Measurements from ENCODE around the gene FBF1.
A peak's percentile ranks its signal among the peaks of the same experiment; 100 is the strongest.

Gene FBF1

DNA sequence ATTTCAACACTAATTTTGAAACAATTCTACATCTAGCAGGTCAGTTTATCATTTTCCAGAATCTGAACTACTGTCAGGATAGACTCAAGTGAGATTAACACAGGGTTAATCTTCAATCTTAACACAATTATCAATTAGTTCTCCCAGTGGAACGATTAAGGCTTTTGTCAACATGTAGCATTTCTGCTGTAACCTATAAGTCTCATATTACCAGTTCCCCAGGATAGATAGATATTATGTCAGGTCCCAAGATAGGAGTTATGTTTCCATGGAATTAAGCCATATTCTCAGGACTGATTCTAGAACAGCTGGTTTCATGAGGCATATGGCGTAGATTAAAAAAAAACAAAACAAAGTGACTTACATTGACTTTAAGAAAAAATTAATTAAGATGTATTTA is 4.4 kb upstream of the FBF1 start:
- Histone ChIP-seq H3K27me3 (ENCODE audit: low read depth, low read length) (no peaks in the 10 kb centered on the region), H4K20me1 (ENCODE audit: insufficient read depth, low read length) (no peaks in the 10 kb centered on the region), H3K4me2 (ENCODE audit: low read length) (no peak overlapping the region), H3K9me3 (ENCODE audit: insufficient read depth, low read length) (no peaks in the 10 kb centered on the region), H2AFZ (ENCODE audit: low read depth, low read length) (no peak overlapping the region), H3K79me2 (ENCODE audit: low read length) (0 out of 2 replicates have a peak, but pooled peaks cover 2% of the 10 kb centered on the region), H3K9ac (ENCODE audit: low read length) (no peak overlapping the region), H3K36me3 (replicated peaks; ENCODE audit: low read depth, low read length) (no peaks in the 10 kb centered on the region), H3K27ac (ENCODE audit: low read length) (no peak overlapping the region), H3K4me1 (ENCODE audit: low read length) (peaks cover 7% of the 10 kb centered on the region), H3K4me3 (ENCODE audit: low read length) (no peak overlapping the region)
- TF ChIP-seq, protein P1, sequence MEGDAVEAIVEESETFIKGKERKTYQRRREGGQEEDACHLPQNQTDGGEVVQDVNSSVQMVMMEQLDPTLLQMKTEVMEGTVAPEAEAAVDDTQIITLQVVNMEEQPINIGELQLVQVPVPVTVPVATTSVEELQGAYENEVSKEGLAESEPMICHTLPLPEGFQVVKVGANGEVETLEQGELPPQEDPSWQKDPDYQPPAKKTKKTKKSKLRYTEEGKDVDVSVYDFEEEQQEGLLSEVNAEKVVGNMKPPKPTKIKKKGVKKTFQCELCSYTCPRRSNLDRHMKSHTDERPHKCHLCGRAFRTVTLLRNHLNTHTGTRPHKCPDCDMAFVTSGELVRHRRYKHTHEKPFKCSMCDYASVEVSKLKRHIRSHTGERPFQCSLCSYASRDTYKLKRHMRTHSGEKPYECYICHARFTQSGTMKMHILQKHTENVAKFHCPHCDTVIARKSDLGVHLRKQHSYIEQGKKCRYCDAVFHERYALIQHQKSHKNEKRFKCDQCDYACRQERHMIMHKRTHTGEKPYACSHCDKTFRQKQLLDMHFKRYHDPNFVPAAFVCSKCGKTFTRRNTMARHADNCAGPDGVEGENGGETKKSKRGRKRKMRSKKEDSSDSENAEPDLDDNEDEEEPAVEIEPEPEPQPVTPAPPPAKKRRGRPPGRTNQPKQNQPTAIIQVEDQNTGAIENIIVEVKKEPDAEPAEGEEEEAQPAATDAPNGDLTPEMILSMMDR (IDR thresholded peaks at IDR 0.05; ENCODE audit: low read depth, low read length): no peak
- TF ChIP-seq EZH2phosphoT487 (IDR thresholded peaks at IDR 0.05; ENCODE audit: low read depth): no peak

DNA sequence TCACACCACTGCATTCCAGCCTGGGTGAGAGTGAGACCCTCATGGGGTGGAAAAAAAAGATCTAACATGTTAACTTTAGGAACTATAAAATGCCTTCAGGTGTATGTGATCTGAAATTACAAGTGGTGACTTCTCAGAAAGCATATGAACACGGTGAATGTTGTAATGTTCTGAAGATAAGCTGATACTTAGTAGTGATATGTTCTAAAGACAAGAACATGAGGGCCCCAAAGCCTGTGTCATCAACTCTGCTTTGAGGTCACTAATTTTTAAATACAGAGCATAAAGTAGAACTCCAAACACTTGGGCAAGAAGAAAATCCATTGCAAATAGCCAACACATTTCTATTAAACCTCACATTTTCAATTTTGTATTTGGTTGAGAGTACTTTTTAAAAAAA is 2.6 kb upstream of the FBF1 start:
- Histone ChIP-seq H3K4me1 (ENCODE audit: low read length) (peaks cover 9% of the 10 kb centered on the region), H3K4me2 (ENCODE audit: low read length) (no peak overlapping the region), H3K9me3 (ENCODE audit: insufficient read depth, low read length) (no peaks in the 10 kb centered on the region), H2AFZ (ENCODE audit: low read depth, low read length) (no peak overlapping the region), H4K20me1 (ENCODE audit: insufficient read depth, low read length) (no peaks in the 10 kb centered on the region), H3K9ac (ENCODE audit: low read length) (no peak overlapping the region), H3K4me3 (ENCODE audit: low read length) (no peak overlapping the region), H3K27ac (ENCODE audit: low read length) (no peak overlapping the region), H3K27me3 (ENCODE audit: low read depth, low read length) (no peaks in the 10 kb centered on the region), H3K79me2 (ENCODE audit: low read length) (0 out of 2 replicates have a peak, but pooled peaks cover 4% of the 10 kb centered on the region), H3K36me3 (replicated peaks; ENCODE audit: low read depth, low read length) (no peaks in the 10 kb centered on the region)
- TF ChIP-seq EZH2phosphoT487 (IDR thresholded peaks at IDR 0.05; ENCODE audit: low read depth): no peak
- TF ChIP-seq, protein P1 (IDR thresholded peaks at IDR 0.05; ENCODE audit: low read depth, low read length): no peak

DNA sequence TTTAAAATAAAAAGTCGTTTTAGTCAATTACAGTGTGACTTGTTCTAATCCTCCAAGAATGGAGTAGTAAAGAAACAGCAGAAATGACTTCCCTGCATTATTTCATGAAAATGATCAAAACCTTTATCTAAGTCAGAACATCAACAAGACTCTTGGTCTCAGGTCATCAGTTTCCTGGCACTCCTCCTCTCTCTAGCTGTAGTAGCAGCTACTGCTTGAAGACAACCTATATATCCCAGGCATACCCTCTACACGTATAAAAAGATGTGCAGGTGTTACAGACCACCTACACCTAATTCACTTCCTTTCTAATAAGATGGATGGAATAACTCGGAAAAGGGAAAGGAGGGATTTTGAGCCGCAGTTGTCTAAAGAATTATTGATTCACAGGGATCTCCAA is 1.6 kb upstream of the FBF1 start:
- Histone ChIP-seq H3K79me2 (ENCODE audit: low read length) (0 out of 2 replicates have a peak, but pooled peaks cover 4% of the 10 kb centered on the region), H4K20me1 (ENCODE audit: insufficient read depth, low read length) (no peaks in the 10 kb centered on the region), H3K4me2 (ENCODE audit: low read length) (no peak overlapping the region), H3K9me3 (ENCODE audit: insufficient read depth, low read length) (no peaks in the 10 kb centered on the region), H3K4me3 (ENCODE audit: low read length) (no peak overlapping the region), H3K4me1 (ENCODE audit: low read length) (peaks cover 9% of the 10 kb centered on the region), H3K27ac (ENCODE audit: low read length) (no peak overlapping the region), H2AFZ (ENCODE audit: low read depth, low read length) (no peak overlapping the region), H3K9ac (ENCODE audit: low read length) (no peak overlapping the region), H3K36me3 (replicated peaks; ENCODE audit: low read depth, low read length) (no peaks in the 10 kb centered on the region), H3K27me3 (ENCODE audit: low read depth, low read length) (no peaks in the 10 kb centered on the region)
- TF ChIP-seq, protein P1 (IDR thresholded peaks at IDR 0.05; ENCODE audit: low read depth, low read length): no peak
- no peak for TF ChIP-seq EZH2phosphoT487 (IDR thresholded peaks at IDR 0.05; ENCODE audit: low read depth)

DNA sequence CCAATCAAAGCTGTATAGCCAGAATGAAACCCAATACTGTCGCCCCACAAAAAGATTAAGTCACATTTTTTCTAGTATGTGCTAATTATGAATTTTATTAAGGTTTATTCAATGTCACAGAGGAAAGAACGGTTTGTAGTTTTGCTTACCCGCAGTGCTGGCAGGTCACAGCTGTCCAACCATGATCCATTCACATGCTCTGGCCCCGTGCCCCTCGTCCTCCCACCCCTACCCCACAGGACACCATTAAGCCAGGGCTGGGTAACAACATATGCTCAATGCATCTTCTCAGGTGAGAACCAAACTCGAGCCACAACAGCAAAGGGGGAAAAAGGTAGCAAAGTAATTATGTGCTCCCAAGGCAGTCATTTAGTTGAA is 589 bp upstream of the FBF1 start:
- Histone ChIP-seq H2AFZ (ENCODE audit: low read depth, low read length) (peak overlapping the region; percentile 84; the same call in 1 of the 2 replicates), H3K27ac (ENCODE audit: low read length) (no peak overlapping the region), H4K20me1 (ENCODE audit: insufficient read depth, low read length) (no peaks in the 10 kb centered on the region), H3K27me3 (ENCODE audit: low read depth, low read length) (no peaks in the 10 kb centered on the region), H3K79me2 (ENCODE audit: low read length) (0 out of 2 replicates have a peak, but pooled peaks cover 4% of the 10 kb centered on the region), H3K4me3 (ENCODE audit: low read length) (peak overlapping the region; percentile 84), H3K4me2 (ENCODE audit: low read length) (peak overlapping the region; percentile 95), H3K36me3 (replicated peaks; ENCODE audit: low read depth, low read length) (no peaks in the 10 kb centered on the region), H3K9me3 (ENCODE audit: insufficient read depth, low read length) (no peaks in the 10 kb centered on the region), H3K4me1 (ENCODE audit: low read length) (peaks cover 9% of the 10 kb centered on the region), H3K9ac (ENCODE audit: low read length) (peak overlapping the region; percentile 60)
- no peak for TF ChIP-seq EZH2phosphoT487 (IDR thresholded peaks at IDR 0.05; ENCODE audit: low read depth)
- TF ChIP-seq, protein P1 (IDR thresholded peaks at IDR 0.05; ENCODE audit: low read depth, low read length): no peak

Measured in OCI-LY3 (cell line).